ENCODE measurements around the gene RUFY4. TPM values are rescaled to one million over a fixed set of nuclear protein-coding genes. Genes with fewer than 3 reads are reported as not detected.

Gene RUFY4
- total and polyA plus RNA-seq, 2 experiments from 2014 or later: 0.27 TPM; not detected in 1

DNA sequence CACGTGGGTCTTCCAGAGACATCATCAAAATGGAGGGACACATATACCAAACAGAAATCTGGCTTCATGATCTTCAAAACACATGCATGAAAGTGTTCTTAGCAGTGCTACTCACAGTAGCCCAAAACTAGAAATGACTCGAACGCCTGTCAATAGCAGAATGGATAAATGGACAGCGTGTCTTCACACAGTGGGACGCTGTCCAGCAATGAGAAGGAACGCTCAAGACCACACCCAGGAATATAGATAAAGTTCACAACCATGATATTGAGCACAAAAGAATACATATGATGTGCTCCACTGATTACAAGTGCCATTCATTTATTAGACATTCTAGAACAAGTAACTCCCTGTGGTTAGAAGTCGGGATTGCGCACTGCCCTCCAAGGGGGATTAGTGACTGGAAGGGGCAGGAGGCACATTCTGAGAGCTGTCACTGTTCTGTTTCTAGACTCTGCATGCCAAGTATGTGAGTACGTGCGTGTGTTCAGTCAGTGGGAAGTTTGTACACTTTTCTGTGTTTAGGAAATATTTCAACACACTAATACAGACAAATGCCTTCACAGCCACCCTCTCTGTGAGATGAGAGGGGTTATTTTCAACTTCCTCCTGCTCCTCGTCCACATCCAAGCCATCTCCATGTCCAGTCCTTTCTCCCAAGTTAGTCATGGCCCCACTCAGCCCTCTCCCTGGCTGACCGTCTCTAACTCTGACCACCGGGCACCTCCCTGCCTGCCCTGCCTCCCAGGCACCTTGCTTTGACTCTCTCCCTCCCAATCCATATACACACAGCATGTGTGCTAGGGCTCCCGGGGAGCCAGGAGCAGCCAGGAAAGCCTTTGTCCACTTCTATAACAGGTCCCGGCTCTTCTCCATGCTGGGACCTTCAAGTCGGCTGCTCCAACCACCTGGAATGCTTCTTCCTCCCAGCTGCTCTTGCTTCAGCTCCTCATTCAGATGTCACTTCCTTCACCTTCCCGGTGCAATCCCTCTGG is 39.4 kb upstream of the RUFY4 start:
- H3K9me2 ChIP-seq (ENCODE audit: insufficient read depth): no peaks in the 10 kb centered on the region
- H3K4me1 ChIP-seq (ENCODE audit: insufficient read depth): peaks cover 17% of the 10 kb centered on the region
- H3K36me3 Mint-ChIP-seq (ENCODE audit: low read depth): no peaks in the 10 kb centered on the region
- no peaks in the 10 kb centered on the region for H4K20me1 ChIP-seq (replicated peaks; ENCODE audit: insufficient read depth)
- TF ChIP-seq, protein P1, sequence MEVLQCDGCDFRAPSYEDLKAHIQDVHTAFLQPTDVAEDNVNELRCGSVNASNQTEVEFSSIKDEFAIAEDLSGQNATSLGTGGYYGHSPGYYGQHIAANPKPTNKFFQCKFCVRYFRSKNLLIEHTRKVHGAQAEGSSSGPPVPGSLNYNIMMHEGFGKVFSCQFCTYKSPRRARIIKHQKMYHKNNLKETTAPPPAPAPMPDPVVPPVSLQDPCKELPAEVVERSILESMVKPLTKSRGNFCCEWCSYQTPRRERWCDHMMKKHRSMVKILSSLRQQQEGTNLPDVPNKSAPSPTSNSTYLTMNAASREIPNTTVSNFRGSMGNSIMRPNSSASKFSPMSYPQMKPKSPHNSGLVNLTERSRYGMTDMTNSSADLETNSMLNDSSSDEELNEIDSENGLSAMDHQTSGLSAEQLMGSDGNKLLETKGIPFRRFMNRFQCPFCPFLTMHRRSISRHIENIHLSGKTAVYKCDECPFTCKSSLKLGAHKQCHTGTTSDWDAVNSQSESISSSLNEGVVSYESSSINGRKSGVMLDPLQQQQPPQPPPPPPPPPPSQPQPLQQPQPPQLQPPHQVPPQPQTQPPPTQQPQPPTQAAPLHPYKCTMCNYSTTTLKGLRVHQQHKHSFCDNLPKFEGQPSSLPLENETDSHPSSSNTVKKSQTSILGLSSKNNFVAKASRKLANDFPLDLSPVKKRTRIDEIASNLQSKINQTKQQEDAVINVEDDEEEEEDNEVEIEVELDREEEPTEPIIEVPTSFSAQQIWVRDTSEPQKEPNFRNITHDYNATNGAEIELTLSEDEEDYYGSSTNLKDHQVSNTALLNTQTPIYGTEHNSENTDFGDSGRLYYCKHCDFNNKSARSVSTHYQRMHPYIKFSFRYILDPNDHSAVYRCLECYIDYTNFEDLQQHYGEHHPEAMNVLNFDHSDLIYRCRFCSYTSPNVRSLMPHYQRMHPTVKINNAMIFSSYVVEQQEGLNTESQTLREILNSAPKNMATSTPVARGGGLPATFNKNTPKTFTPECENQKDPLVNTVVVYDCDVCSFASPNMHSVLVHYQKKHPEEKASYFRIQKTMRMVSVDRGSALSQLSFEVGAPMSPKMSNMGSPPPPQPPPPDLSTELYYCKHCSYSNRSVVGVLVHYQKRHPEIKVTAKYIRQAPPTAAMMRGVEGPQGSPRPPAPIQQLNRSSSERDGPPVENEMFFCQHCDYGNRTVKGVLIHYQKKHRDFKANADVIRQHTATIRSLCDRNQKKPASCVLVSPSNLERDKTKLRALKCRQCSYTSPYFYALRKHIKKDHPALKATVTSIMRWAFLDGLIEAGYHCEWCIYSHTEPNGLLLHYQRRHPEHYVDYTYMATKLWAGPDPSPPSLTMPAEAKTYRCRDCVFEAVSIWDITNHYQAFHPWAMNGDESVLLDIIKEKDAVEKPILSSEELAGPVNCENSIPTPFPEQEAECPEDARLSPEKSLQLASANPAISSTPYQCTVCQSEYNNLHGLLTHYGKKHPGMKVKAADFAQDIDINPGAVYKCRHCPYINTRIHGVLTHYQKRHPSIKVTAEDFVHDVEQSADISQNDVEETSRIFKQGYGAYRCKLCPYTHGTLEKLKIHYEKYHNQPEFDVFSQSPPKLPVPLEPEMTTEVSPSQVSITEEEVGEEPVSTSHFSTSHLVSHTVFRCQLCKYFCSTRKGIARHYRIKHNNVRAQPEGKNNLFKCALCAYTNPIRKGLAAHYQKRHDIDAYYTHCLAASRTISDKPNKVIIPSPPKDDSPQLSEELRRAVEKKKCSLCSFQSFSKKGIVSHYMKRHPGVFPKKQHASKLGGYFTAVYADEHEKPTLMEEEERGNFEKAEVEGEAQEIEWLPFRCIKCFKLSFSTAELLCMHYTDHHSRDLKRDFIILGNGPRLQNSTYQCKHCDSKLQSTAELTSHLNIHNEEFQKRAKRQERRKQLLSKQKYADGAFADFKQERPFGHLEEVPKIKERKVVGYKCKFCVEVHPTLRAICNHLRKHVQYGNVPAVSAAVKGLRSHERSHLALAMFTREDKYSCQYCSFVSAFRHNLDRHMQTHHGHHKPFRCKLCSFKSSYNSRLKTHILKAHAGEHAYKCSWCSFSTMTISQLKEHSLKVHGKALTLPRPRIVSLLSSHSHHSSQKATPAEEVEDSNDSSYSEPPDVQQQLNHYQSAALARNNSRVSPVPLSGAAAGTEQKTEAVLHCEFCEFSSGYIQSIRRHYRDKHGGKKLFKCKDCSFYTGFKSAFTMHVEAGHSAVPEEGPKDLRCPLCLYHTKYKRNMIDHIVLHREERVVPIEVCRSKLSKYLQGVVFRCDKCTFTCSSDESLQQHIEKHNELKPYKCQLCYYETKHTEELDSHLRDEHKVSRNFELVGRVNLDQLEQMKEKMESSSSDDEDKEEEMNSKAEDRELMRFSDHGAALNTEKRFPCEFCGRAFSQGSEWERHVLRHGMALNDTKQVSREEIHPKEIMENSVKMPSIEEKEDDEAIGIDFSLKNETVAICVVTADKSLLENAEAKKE (CRISPR knock-in tag; IDR thresholded peaks at IDR 0.05): no peak
- TF ChIP-seq CREB1 (CRISPR knock-in tag; IDR thresholded peaks at IDR 0.05; ENCODE audit: low read depth) (no peak), JUNB (IDR thresholded peaks at IDR 0.05; ENCODE audit: unreplicated experiment) (no peak), EZH2 (IDR thresholded peaks at IDR 0.05; ENCODE audit: low read depth, unreplicated experiment) (no peak), ZNF331 (CRISPR knock-in tag; IDR thresholded peaks at IDR 0.05; ENCODE audit: low read depth) (no peak)
- no peak overlapping the region for H3K4me3 ChIP-seq
- H3K36me3 ChIP-seq (ENCODE audit: insufficient read depth): no peaks in the 10 kb centered on the region
- no peak for DNase-seq (ENCODE audit: low spot score)
- H3K4me1 Mint-ChIP-seq: peaks cover 29% of the 10 kb centered on the region
- no peak overlapping the region for H3K4me3 Mint-ChIP-seq
- no peaks in the 10 kb centered on the region for H3F3A ChIP-seq (replicated peaks; ENCODE audit: low read depth)
- peaks cover 31% of the 10 kb centered on the region for H3K27me3 Mint-ChIP-seq (ENCODE audit: insufficient read depth, low read depth, poor library complexity)
- H3K27ac Mint-ChIP-seq: no peak overlapping the region
- H3K27ac ChIP-seq (ENCODE audit: low read depth): no peak overlapping the region
- H3K79me2 ChIP-seq (replicated peaks; ENCODE audit: insufficient read depth): no peaks in the 10 kb centered on the region
- H3K9me3 Mint-ChIP-seq: no peaks in the 10 kb centered on the region
- H3K27me3 ChIP-seq (ENCODE audit: insufficient read depth): peaks cover 22% of the 10 kb centered on the region
- H2AFZ ChIP-seq: no peak overlapping the region
- no peak for ATAC-seq
- H3K4me2 ChIP-seq: no peak overlapping the region

Data from GM23338 (cell line).